ENCODE data around the gene GP2.
"Not testable (repeated sequence)": the region's sequence is repeated elsewhere in the genome, so short reads cannot be mapped to it uniquely, and the experiment has no call there.

DNA sequence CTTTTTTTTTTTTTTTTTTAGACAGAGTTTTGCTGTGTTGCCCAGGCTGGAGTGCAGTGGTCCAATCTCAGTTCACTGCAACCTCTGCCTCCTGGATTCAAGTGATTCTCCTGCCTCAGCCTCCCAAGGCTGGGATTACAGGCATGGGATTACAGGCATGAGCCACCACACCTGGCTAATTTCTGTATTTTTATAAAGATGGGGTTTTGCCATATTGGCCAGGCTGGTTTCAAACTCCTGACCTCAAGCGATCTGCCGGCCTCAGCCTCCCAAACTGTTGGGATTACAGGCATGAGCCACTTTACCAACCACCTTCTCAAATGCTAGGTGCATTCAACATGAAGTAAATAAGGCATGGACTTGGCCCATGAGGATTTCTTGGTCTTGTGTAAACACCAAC is 6.3 kb downstream of the GP2 start:
- TF ChIP-seq, protein P1, sequence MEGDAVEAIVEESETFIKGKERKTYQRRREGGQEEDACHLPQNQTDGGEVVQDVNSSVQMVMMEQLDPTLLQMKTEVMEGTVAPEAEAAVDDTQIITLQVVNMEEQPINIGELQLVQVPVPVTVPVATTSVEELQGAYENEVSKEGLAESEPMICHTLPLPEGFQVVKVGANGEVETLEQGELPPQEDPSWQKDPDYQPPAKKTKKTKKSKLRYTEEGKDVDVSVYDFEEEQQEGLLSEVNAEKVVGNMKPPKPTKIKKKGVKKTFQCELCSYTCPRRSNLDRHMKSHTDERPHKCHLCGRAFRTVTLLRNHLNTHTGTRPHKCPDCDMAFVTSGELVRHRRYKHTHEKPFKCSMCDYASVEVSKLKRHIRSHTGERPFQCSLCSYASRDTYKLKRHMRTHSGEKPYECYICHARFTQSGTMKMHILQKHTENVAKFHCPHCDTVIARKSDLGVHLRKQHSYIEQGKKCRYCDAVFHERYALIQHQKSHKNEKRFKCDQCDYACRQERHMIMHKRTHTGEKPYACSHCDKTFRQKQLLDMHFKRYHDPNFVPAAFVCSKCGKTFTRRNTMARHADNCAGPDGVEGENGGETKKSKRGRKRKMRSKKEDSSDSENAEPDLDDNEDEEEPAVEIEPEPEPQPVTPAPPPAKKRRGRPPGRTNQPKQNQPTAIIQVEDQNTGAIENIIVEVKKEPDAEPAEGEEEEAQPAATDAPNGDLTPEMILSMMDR (conservative IDR thresholded peaks at IDR 0.05; ENCODE audit: low read length), result not testable (repeated sequence)
- TF ChIP-seq EZH2phosphoT487 (IDR thresholded peaks at IDR 0.05; ENCODE audit: borderline replicate concordance), result not testable (repeated sequence)
